GM12891 (cell line): ENCODE results near the gene C19orf67.

ENCODE experiments used
- PAX5 ChIP-seq: IDR thresholded peaks from 2 replicates; pipeline ENCODE4 v1.6.1; 2011; ENCODE audit warnings: low read length, moderate library complexity, mild to moderate bottlenecking; ENCODE audit not compliant: insufficient read depth, severe bottlenecking
- POLR2A ChIP-seq: IDR thresholded peaks from 2 replicates; pipeline ENCODE4 v1.6.1; 2011; ENCODE audit warnings: low read depth, low read length, control low read depth
- POLR2AphosphoS5 ChIP-seq: IDR thresholded peaks from 2 replicates; pipeline ENCODE4 v1.6.1; 2011; ENCODE audit warnings: low read depth, low read length, control low read depth
- POU2F2 ChIP-seq: IDR thresholded peaks from 2 replicates; pipeline ENCODE4 v1.6.1; 2011; ENCODE audit warnings: low read depth, mild to moderate bottlenecking, control low read depth, low read length, moderate library complexity
- SPI1 ChIP-seq: IDR thresholded peaks from 2 replicates; pipeline ENCODE4 v1.6.1; 2011; ENCODE audit warnings: low read depth, low read length, control low read depth
- TAF1 ChIP-seq: IDR thresholded peaks from 2 replicates; pipeline ENCODE4 v1.6.1; 2011; ENCODE audit warnings: low read depth, low read length, control low read depth

DNA sequence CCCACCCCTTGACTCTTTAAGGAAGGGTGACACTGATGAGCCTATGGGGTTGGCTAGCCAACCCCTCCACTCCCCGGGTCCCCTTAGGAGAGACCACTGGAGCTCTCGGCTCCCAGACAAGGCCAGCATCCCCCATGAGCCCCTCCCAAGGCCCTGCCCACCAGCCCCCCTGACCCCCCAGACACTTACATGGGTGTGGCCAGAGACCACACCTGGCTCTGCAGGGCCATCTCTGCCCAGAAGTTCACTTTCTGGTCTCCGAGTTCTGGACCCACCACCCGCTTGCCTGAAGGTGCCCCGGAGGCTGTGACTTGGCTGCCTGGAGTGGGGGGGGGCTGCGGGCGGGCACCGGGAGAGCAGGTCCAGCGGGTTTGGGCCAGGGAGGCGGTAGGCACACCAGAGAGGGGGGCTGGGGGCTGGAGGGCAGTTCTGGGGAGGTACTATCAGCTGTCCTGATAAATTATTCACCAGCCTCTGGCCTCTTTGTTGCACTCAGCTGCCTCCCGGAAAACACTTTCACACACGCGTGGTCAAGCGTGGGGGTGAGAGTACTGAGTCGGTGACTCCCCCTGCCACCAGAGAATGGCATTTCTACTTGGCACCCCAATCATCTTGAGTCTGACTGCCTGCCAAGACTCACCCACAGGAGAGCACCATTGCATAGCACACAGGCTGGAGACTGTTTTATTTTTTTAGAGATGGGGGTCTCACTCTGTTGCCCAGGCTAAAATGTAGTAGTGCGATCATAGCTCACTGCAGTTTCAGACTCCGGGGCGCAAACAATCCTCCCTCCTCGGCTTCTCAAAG is 23.6 kb downstream of the C19orf67 start, which contains the start of gene PALM3:
- no peak for TF ChIP-seq POLR2A
- TF ChIP-seq POLR2AphosphoS5, result no peak
- TF ChIP-seq TAF1, result no peak
- TF ChIP-seq POU2F2, result no peak
- TF ChIP-seq PAX5, result no peak
- TF ChIP-seq SPI1, result no peak
